HG02763 (cell line): Measurements from ENCODE around the gene LIPC.

Experiments used
- ATAC-seq: cut with Tn5 transposase; IDR thresholded peaks from one replicate; pipeline ENCODE4 v1.9.1; 2021; ENCODE audit warnings: mild to moderate bottlenecking, moderate library complexity; ENCODE audit not compliant: unreplicated experiment

LIPC gene

DNA sequence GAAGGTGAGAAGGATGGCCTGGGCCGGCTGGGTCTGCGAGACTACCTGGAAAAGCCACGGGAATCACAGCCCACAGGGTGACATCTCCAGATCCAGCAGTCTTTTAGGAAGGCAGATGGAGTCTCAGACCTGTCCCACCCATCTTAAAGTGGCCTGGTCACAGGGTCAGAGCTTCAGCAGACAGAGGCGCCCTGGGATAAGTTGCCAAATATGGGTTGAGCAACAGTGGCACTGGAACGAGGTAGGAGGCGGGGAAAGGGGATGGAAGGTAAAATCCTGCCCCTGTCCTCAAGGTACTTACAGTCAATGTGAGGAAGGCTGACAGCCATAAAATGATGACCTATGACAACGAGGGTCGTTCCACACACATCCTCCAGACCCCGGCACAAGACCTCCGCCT is 80.7 kb downstream of the LIPC start:
- no peak for ATAC-seq

DNA sequence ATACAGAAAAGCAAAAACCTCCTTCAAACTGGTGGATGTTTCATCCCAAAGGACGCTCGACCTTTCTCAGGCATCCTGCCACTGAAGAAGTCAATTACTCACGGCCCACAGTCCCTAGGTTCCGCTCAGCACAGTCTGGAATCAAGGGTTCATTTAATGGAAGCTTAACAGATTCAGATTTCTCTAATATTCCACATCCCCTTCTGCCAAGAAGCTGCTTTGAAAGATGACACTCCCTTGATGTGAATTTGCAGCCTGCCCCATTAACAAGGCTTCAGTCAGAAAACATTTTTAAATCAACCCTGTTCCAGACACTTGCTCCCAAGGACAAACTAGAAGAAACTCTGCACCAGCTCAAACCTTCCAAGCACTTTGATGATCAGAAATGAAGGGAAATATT is 81.2 kb downstream of the LIPC start:
- no peak for ATAC-seq

DNA sequence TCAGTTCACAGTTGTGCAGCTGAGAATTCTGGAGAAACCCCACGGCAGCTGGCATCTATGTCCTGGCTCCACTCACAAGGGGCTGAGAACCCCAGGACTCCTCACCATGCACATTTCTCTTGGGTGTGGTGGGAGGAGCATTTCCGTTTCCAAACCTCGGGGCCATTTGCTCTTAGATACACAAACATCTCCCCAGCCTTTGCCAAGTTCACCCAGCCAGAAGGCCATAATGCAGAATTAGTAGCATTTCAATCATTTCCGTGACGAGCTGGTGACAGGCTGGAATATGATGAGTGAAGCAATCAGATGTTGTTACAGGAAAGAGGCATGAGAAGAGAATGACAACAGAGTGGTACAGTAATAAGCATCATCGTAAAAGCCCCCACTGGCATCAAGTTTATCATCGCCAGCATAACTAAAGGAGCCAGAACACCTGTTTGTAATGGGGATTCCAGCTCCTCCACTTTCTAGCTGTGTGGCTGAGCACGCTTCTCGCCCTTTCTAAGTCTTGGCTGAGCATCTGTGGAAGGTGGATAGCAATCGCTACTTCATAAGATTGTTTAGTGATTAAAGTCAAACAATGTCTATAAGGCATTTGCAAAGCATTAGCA is 82.0 kb downstream of the LIPC start:
- no peak for ATAC-seq

DNA sequence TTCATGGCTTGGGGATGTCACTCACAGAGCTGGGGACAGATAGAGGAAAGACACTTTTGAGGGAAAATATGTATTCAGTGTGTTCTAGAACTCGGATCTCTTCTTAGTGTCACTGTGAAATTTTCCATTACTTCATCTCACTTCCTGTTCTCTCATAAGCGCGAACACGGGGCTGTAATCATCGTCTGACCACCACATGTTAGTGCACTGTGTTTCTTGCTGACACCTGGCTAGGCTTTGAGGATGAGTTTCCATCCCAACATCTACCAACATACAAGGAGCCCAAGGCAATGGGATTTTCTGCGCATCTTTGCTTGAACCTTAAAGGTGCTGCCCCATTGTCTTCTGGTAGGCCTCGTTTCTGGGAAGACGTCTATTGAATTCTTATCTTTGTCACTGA is 84.0 kb downstream of the LIPC start:
- no peak for ATAC-seq

DNA sequence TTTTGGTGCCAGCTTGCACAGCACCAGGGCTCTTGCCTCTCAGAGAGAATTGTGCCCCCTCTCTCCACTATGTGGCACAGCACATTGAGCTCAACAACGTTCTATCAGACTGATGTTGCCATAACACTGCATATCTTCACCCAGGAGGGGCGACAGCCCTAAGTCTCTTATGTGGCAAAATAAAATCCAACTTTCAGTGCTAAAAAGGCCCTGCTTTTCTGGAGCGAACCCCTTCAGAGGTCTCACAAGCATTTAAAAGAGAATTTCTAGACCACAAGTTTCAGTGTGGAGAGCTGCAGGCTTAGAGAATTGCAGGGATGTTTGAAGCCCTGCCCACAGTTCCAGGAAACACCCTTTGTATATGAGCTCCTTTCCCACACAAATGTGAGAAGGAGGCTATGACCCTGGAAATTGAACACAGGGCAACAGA is 85.5 kb downstream of the LIPC start:
- ATAC-seq = no peak

GRCh38 chr15:58517682-58518525 is 86.1 kb downstream of the LIPC start:
- peak; percentile 53 for ATAC-seq

DNA sequence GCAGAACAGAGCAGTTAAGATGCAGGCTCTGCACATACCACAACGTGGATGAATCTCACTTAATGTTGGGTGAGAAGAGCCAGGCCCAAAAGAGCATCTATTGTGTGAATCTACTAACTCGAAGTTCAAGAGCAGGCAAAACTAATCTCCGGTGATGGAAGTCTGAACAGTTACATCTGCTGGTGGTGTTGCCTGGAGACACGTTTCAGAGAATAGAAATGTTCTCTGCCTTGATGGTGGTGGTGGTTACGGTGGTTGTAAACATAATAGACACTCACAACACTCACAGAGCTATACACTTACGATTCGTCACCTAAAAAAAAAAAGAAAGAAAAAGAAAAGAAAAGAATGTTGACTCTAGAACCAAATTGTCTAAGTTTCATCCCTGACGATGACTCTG is 86.8 kb downstream of the LIPC start:
- ATAC-seq = peak; percentile 9

DNA sequence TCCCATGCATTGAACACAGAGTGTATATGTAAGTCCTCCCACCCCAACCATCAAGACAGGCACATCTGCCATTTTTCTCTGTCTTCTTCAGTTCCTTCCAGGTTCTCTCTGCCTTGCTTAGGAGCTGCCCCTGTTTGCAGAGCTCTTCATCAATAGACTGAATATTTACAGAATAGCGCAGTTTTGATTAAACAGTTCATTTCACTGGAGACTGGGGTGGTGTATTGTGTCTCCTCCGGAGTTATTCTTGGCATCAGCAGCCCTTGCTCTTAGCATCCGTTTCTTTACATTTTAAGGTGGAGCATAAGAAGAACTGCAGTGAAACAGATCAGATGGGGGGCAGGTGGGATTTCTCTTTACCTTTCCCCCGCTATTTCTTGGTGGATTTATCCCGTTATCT is 87.7 kb downstream of the LIPC start:
- no peak for ATAC-seq

- no peak for ATAC-seq
Observed at GRCh38 chr15:58520464-58520863, 88.7 kb downstream of the LIPC start.

GRCh38 chr15:58520936-58521292 is 89.1 kb downstream of the LIPC start:
- ATAC-seq = no peak

GRCh38 chr15:58521293-58521991 is 89.7 kb downstream of the LIPC start:
- no peak for ATAC-seq

GRCh38 chr15:58522391-58522790 is 90.6 kb downstream of the LIPC start:
- ATAC-seq = no peak

DNA sequence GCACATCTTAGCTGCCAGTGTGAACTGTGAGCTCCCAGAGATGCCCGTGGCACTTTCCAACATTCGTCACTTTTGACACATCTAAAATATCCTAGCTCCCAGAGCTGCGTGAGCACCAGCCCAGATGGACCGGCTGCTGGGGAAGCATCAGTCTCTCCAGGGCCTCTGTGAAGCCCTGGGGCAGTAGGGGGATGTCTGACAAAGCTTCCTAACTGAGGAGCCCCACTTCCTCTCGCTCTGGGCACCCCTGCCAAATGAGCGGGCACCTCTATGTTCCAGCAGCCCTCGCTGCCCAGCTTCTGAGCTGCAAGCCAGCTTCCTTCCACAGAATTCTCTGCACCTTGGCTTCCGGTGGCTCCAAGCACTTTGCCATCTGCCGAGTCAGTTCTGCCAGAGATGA is 91.1 kb downstream of the LIPC start:
- no peak for ATAC-seq

GRCh38 chr15:58523634-58524033 is 91.8 kb downstream of the LIPC start:
- no peak for ATAC-seq

DNA sequence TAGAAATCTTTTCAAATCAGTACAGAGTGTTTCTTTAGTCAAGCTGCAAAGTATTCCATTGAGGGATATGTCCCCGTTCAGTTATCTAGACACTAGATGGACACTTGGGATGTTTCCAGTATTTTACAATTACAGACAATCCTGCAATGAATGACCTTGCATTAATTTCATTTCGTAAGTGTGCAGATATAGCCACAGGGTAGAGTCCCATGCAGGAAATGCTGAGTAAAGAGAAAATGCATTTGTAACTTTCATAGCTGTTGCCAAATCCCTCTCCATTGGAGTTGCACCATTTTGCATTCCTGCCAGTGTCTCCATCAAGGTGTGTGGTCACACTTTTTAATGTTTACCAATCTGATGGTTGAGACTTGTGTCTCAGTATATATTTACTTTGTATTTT is 92.5 kb downstream of the LIPC start:
- ATAC-seq = no peak

DNA sequence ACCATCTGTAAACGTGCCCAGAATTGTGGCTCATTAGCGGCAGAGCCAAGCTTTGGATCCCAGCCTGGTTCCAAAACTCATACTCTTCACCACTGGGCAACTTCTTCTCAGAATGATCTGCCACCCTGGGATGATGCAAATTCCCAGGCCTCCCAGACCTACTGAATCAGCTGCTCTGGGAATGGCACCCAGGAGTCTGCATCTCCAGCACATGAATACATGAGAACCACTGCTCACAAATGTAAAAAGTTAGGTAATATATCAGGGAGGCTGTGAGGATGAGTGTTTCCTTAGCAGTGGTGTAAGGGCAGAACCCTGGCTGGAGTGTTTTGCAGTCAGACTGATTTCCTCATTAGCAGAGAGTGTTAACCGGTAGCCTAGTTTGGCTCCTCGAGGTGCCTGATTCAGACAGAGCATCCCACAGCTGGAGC is 94.2 kb downstream of the LIPC start:
- ATAC-seq = no peak

GRCh38 chr15:58526647-58527192 is 94.9 kb downstream of the LIPC start:
- ATAC-seq = no peak

DNA sequence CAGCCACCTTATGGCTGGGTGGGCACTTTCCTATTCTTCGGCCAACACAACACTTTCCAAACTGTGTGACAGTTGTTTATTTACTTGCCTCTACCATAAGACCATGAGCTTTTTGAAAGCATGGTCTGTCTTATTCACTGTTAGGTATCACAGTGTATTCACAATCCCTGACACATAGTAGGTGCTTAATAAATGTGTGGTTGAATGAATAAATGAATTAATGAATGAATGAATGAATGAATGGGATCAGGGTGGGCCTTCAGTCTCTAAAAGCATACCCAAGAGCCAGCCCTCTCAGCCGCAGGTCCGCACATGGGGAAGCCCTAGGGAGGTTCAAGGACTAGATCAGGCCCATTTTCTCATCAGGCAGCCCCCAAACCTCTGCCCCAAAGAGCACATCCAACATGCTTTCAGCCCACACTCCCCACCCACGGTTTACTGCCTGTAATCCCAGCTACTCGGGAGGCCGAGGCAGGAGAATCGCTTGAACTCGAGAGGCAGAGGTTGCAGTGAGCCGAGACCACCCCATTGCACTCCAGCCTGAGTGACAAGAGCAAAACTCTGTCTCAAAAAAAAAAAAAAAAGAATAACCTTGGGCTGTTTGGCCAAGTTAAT is 95.9 kb downstream of the LIPC start:
- ATAC-seq = no peak

- ATAC-seq = no peak
Observed at GRCh38 chr15:58528188-58528870, 96.5 kb downstream of the LIPC start.

GRCh38 chr15:58529041-58529440 is 97.2 kb downstream of the LIPC start:
- ATAC-seq = no peak
